ENCODE data around the gene NBR1. TPM values are rescaled to one million over a fixed set of nuclear protein-coding genes. Genes with fewer than 3 reads are reported as not detected.

The NBR1 gene
- polyA plus RNA-seq, result 33.8 and 42.9 TPM in 2 replicates

GRCh38 chr17:43170766-43171585, at the start of gene NBR1:
NBR1 (plus strand) TSS chr17:43171214; CDS start chr17:43175800, 4,586 bp downstream.

GRCh38 chr17:43125133-43125966, 45.7 kb upstream of the NBR1 start, which contains the start of gene BRCA1:
BRCA1 (minus strand) TSS chr17:43125364; CDS start chr17:43124096, 1,268 bp downstream.

GRCh38 chr17:43211480-43212402, 40.7 kb downstream of the NBR1 start, which contains the start of gene TMEM106A:
TMEM106A (plus strand) TSS chr17:43211875; CDS start chr17:43213042, 1,167 bp downstream.

GRCh38 chr17:43228020-43228782, 57.2 kb downstream of the NBR1 start, which contains the start of gene CCDC200:
CCDC200 (minus strand) TSS chr17:43228623; CDS start chr17:43228554, 69 bp downstream.

GRCh38 chr17:43233877-43234276, 62.9 kb downstream of the NBR1 start, which contains the start of gene RNU2-1:
RNU2-1 (minus strand) TSS chr17:43233977.

Other genes with a start within 250 kb of the NBR1 start
- gene AARSD1, start 206.8 kb upstream of the NBR1 start, polyA plus RNA-seq, result 51.6 and 63.8 TPM in 2 replicates
- 0.23 TPM in 1 of 2 replicates, not detected in the other for gene PTGES3L, start 191.1 kb upstream of the NBR1 start, polyA plus RNA-seq
- 13.3 and 14.2 TPM in 2 replicates for gene RUNDC1, start 190.6 kb upstream of the NBR1 start, polyA plus RNA-seq
- 857 and 976 TPM in 2 replicates for gene RPL27, start 172.8 kb upstream of the NBR1 start, polyA plus RNA-seq
- gene IFI35, start 164.4 kb upstream of the NBR1 start, polyA plus RNA-seq, result not detected in 2 replicates
- 5.5 and 6.8 TPM in 2 replicates for gene VAT1, start 148.8 kb upstream of the NBR1 start, polyA plus RNA-seq
- 3.3 and 5.0 TPM in 2 replicates for gene RND2, start 146.0 kb upstream of the NBR1 start, polyA plus RNA-seq
- gene BRCA1, start 45.9 kb upstream of the NBR1 start, polyA plus RNA-seq, result 4.7 and 6.9 TPM in 2 replicates
- not detected in 2 replicates for gene TMEM106A, start 40.7 kb downstream of the NBR1 start, polyA plus RNA-seq
- gene CCDC200, start 57.4 kb downstream of the NBR1 start, polyA plus RNA-seq, result not detected in 2 replicates
- gene RNU2-1, start 62.8 kb downstream of the NBR1 start, polyA plus RNA-seq, result not detected in 2 replicates
- 0.69 and 3.1 TPM in 2 replicates for gene ARL4D, start 227.8 kb downstream of the NBR1 start, polyA plus RNA-seq